ENCODE measurements around the gene ADIPOR1.
A peak's percentile ranks its signal among the peaks of the same experiment; 100 is the strongest.

The ADIPOR1 gene

DNA sequence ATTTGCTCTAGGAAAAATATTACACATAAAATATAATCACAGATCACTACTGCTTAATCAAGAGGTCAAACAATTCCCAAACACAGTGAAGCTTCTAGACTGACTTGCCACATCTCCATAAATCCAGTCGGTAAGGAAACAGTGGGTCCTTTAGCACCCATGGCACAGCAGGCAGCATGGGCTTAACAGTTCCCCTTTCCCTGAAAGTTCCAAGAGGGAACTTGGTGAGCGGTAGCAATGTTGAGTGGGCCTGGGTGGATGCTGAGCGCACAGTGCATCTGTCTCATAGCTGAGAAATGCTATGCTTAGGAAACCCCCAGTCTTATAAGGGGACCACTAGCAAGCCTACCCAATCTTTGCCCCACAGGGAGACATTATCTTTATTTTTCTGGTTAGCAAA lies 16.7 kb upstream of the ADIPOR1 start:
- Histone ChIP-seq H3K4me3 (ENCODE audit: low read length) (no peak overlapping the region), H3K27ac (ENCODE audit: low read length) (no peak overlapping the region), H3K36me3 (replicated peaks; ENCODE audit: low read depth, low read length) (no peaks in the 10 kb centered on the region), H3K27me3 (ENCODE audit: low read depth, low read length) (peaks cover 36% of the 10 kb centered on the region), H4K20me1 (ENCODE audit: insufficient read depth, low read length) (no peaks in the 10 kb centered on the region), H3K4me1 (ENCODE audit: low read length) (no peaks in the 10 kb centered on the region), H3K79me2 (ENCODE audit: low read length) (no peaks in the 10 kb centered on the region), H3K4me2 (ENCODE audit: low read length) (no peak overlapping the region), H3K9ac (ENCODE audit: low read length) (no peak overlapping the region), H2AFZ (ENCODE audit: low read depth, low read length) (no peak overlapping the region), H3K9me3 (ENCODE audit: insufficient read depth, low read length) (no peaks in the 10 kb centered on the region)
- TF ChIP-seq, protein P1, sequence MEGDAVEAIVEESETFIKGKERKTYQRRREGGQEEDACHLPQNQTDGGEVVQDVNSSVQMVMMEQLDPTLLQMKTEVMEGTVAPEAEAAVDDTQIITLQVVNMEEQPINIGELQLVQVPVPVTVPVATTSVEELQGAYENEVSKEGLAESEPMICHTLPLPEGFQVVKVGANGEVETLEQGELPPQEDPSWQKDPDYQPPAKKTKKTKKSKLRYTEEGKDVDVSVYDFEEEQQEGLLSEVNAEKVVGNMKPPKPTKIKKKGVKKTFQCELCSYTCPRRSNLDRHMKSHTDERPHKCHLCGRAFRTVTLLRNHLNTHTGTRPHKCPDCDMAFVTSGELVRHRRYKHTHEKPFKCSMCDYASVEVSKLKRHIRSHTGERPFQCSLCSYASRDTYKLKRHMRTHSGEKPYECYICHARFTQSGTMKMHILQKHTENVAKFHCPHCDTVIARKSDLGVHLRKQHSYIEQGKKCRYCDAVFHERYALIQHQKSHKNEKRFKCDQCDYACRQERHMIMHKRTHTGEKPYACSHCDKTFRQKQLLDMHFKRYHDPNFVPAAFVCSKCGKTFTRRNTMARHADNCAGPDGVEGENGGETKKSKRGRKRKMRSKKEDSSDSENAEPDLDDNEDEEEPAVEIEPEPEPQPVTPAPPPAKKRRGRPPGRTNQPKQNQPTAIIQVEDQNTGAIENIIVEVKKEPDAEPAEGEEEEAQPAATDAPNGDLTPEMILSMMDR (IDR thresholded peaks at IDR 0.05; ENCODE audit: low read depth, low read length) = no peak
- TF ChIP-seq EZH2phosphoT487 (IDR thresholded peaks at IDR 0.05; ENCODE audit: low read depth) = no peak

DNA sequence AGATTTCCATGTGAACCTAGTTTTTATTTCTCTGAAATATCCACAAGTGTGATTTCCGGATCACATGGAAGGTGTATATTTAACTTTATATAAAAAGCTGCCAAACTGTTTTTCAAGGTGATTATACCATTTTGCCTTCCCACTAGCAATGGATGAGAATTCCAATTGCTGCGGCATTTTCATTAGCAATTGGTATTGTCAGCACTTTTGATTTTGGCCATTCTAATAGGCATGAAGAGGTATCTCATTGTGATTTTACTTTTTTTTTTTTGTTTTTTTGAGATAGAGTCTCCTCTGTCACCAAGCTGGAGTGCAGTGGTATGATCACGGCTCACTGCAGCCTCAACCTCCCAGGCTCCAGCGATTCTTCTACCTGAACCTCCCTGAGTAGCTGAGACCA lies 13.9 kb upstream of the ADIPOR1 start:
- H3K4me3 ChIP-seq (ENCODE audit: low read length) = no peak overlapping the region
- H4K20me1 ChIP-seq (ENCODE audit: insufficient read depth, low read length) = no peaks in the 10 kb centered on the region
- H3K27me3 ChIP-seq (ENCODE audit: low read depth, low read length) = peaks cover 19% of the 10 kb centered on the region
- no peak overlapping the region for H3K27ac ChIP-seq (ENCODE audit: low read length)
- H3K9ac ChIP-seq (ENCODE audit: low read length) = no peak overlapping the region
- peaks cover 20% of the 10 kb centered on the region for H3K4me1 ChIP-seq (ENCODE audit: low read length)
- H3K9me3 ChIP-seq (ENCODE audit: insufficient read depth, low read length) = no peaks in the 10 kb centered on the region
- TF ChIP-seq, protein P1 (IDR thresholded peaks at IDR 0.05; ENCODE audit: low read depth, low read length) = no peak
- no peak for TF ChIP-seq EZH2phosphoT487 (IDR thresholded peaks at IDR 0.05; ENCODE audit: low read depth)
- no peaks in the 10 kb centered on the region for H3K36me3 ChIP-seq (replicated peaks; ENCODE audit: low read depth, low read length)
- H3K79me2 ChIP-seq (ENCODE audit: low read length) = no peaks in the 10 kb centered on the region
- no peak overlapping the region for H2AFZ ChIP-seq (ENCODE audit: low read depth, low read length)
- no peak overlapping the region for H3K4me2 ChIP-seq (ENCODE audit: low read length)

DNA sequence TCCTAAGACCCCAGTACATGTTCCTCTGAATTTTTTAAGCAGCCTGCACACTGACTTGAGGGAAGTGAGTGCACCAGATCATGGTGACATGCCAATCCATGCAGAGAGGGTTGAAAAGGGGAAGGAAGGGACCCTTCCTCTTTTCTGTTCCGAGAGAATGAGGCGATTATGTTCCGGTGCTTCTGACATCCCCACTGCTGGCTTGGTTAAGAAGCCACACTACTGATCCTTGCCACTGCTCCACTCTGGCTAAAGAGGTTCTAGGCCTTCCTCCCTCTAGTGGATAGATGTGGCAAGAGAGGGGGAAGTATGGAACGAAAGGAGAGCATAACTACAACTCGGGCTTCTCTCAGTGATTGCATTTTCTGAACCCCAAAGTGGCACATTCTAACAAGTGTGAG lies 10.8 kb upstream of the ADIPOR1 start:
- peaks cover 25% of the 10 kb centered on the region for H3K4me1 ChIP-seq (ENCODE audit: low read length)
- H3K9me3 ChIP-seq (ENCODE audit: insufficient read depth, low read length) = no peaks in the 10 kb centered on the region
- 0 out of 2 replicates have a peak, but pooled peaks cover 1% of the 10 kb centered on the region for H3K27me3 ChIP-seq (ENCODE audit: low read depth, low read length)
- H3K4me3 ChIP-seq (ENCODE audit: low read length) = peak overlapping the region; percentile 100
- H4K20me1 ChIP-seq (ENCODE audit: insufficient read depth, low read length) = no peaks in the 10 kb centered on the region
- no peaks in the 10 kb centered on the region for H3K36me3 ChIP-seq (replicated peaks; ENCODE audit: low read depth, low read length)
- H2AFZ ChIP-seq (ENCODE audit: low read depth, low read length) = peak overlapping the region; percentile 96
- H3K9ac ChIP-seq (ENCODE audit: low read length) = peak overlapping the region; percentile 17; the same call in 1 of the 2 replicates
- H3K27ac ChIP-seq (ENCODE audit: low read length) = peak overlapping the region; percentile 14; the same call in 1 of the 2 replicates
- peak overlapping the region; percentile 96 for H3K4me2 ChIP-seq (ENCODE audit: low read length)
- no peaks in the 10 kb centered on the region for H3K79me2 ChIP-seq (ENCODE audit: low read length)
- TF ChIP-seq, protein P1 (IDR thresholded peaks at IDR 0.05; ENCODE audit: low read depth, low read length) = peak; percentile 73
- TF ChIP-seq EZH2phosphoT487 (IDR thresholded peaks at IDR 0.05; ENCODE audit: low read depth) = no peak

DNA sequence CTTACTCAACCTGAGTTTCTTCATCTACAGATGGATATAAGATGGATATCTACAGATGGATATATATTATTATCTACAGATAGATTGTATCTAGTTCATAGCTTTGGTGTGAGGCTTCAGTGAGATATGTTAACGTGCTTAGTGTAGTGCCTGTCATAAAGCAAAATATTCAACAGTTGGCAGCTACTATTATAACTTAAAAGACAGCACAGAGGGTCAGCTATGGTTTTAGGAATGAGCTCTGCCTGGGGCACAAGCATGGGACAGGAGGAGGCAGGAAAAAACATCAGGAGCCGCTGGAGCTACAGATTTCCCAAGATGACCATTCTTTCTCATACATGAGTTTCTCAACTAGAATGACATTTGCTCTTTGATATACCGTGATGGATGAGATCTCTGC lies 10.2 kb upstream of the ADIPOR1 start:
- H3K27me3 ChIP-seq (ENCODE audit: low read depth, low read length) = no peaks in the 10 kb centered on the region
- no peaks in the 10 kb centered on the region for H4K20me1 ChIP-seq (ENCODE audit: insufficient read depth, low read length)
- no peaks in the 10 kb centered on the region for H3K36me3 ChIP-seq (replicated peaks; ENCODE audit: low read depth, low read length)
- H3K79me2 ChIP-seq (ENCODE audit: low read length) = no peaks in the 10 kb centered on the region
- H3K4me3 ChIP-seq (ENCODE audit: low read length) = peak overlapping the region; percentile 100
- peak overlapping the region; percentile 69; the same call in 1 of the 2 replicates for H3K9ac ChIP-seq (ENCODE audit: low read length)
- TF ChIP-seq, protein P1 (IDR thresholded peaks at IDR 0.05; ENCODE audit: low read depth, low read length) = no peak
- TF ChIP-seq EZH2phosphoT487 (IDR thresholded peaks at IDR 0.05; ENCODE audit: low read depth) = no peak
- H3K4me1 ChIP-seq (ENCODE audit: low read length) = peaks cover 25% of the 10 kb centered on the region
- H3K9me3 ChIP-seq (ENCODE audit: insufficient read depth, low read length) = no peaks in the 10 kb centered on the region
- H3K27ac ChIP-seq (ENCODE audit: low read length) = peak overlapping the region; percentile 14; the same call in 1 of the 2 replicates
- H3K4me2 ChIP-seq (ENCODE audit: low read length) = peak overlapping the region; percentile 96
- peak overlapping the region; percentile 96 for H2AFZ ChIP-seq (ENCODE audit: low read depth, low read length)
